ENCODE results near the gene TSPAN3.

Gene TSPAN3

GRCh38 chr15:77032647-77033416 is 38.1 kb downstream of the TSPAN3 start:
- no peak for DNase-seq

GRCh38 chr15:77032052-77032646 is 38.8 kb downstream of the TSPAN3 start:
- DNase-seq: no peak

GRCh38 chr15:77031376-77032050 is 39.4 kb downstream of the TSPAN3 start:
- peak; percentile 38 for DNase-seq

GRCh38 chr15:77030928-77031375 is 40.0 kb downstream of the TSPAN3 start:
- DNase-seq: no peak

- DNase-seq: no peak
Measured at GRCh38 chr15:77030048-77030927, 40.6 kb downstream of the TSPAN3 start.

GRCh38 chr15:77029166-77030047 is 41.5 kb downstream of the TSPAN3 start:
- DNase-seq: no peak

- no peak for DNase-seq
Measured at GRCh38 chr15:77028451-77029165, 42.3 kb downstream of the TSPAN3 start.

- no peak for DNase-seq
Measured at GRCh38 chr15:77027697-77028450, 43.0 kb downstream of the TSPAN3 start.

- DNase-seq: no peak
Measured at GRCh38 chr15:77027111-77027696, 43.7 kb downstream of the TSPAN3 start.

- DNase-seq: no peak
Measured at GRCh38 chr15:77026501-77027110, 44.3 kb downstream of the TSPAN3 start.

GRCh38 chr15:77025941-77026411 is 44.9 kb downstream of the TSPAN3 start:
- no peak for DNase-seq

- DNase-seq: no peak
Measured at GRCh38 chr15:77025083-77025901, 45.6 kb downstream of the TSPAN3 start.

- peak; percentile 32 for DNase-seq
Measured at GRCh38 chr15:77024273-77025082, 46.4 kb downstream of the TSPAN3 start.

- no peak for DNase-seq
Measured at GRCh38 chr15:77023576-77024272, 47.2 kb downstream of the TSPAN3 start.

GRCh38 chr15:77022646-77023575 is 48.0 kb downstream of the TSPAN3 start:
- DNase-seq: no peak
